Activated T-helper 1 cell treated with Interleukin-2 at 50 U/mL for 16 hours (primary cell): Measurements from ENCODE around the gene ELP2.
"Not testable (repeated sequence)": the region's sequence is repeated elsewhere in the genome, so short reads cannot be mapped to it uniquely, and the experiment has no call there.

ENCODE experiments used
- DNase-seq: peaks from one replicate; pipeline ENCODE4 v3.0.0-alpha.2; 2020; ENCODE audit warnings: low read depth

Gene ELP2

GRCh38 chr18:36188916-36189315 is 59.2 kb downstream of the ELP2 start:
- DNase-seq = no peak

GRCh38 chr18:36189486-36189885 is 59.8 kb downstream of the ELP2 start:
- no peak for DNase-seq

- no peak for DNase-seq
Measured at GRCh38 chr18:36191286-36191685, 61.6 kb downstream of the ELP2 start.

- DNase-seq = no peak
Measured at GRCh38 chr18:36191711-36192110, 62.0 kb downstream of the ELP2 start.

- DNase-seq = no peak
Measured at GRCh38 chr18:36194600-36195315, 65.1 kb downstream of the ELP2 start.

- DNase-seq = no peak
Measured at GRCh38 chr18:36195427-36196122, 65.9 kb downstream of the ELP2 start.

- no peak for DNase-seq
Measured at GRCh38 chr18:36196238-36196995, 66.7 kb downstream of the ELP2 start.

GRCh38 chr18:36197511-36198166 is 67.9 kb downstream of the ELP2 start:
- no peak for DNase-seq

- no peak for DNase-seq
Measured at GRCh38 chr18:36199691-36200295, 70.1 kb downstream of the ELP2 start.

- DNase-seq = no peak
Measured at GRCh38 chr18:36200354-36200771, 70.7 kb downstream of the ELP2 start.

- no peak for DNase-seq
Measured at GRCh38 chr18:36201765-36202164, 72.1 kb downstream of the ELP2 start.

- no peak for DNase-seq
Measured at GRCh38 chr18:36203360-36203895, 73.7 kb downstream of the ELP2 start.

- DNase-seq = no peak
Measured at GRCh38 chr18:36205166-36205565, 75.5 kb downstream of the ELP2 start.

- no peak for DNase-seq
Measured at GRCh38 chr18:36207303-36207702, 77.6 kb downstream of the ELP2 start.

- DNase-seq = not testable (repeated sequence)
Measured at GRCh38 chr18:36207969-36208368, 78.3 kb downstream of the ELP2 start.

GRCh38 chr18:36211612-36212065 is 81.9 kb downstream of the ELP2 start:
- DNase-seq = no peak

- no peak for DNase-seq
Measured at GRCh38 chr18:36212301-36213171, 82.8 kb downstream of the ELP2 start.

GRCh38 chr18:36214811-36215210 is 85.1 kb downstream of the ELP2 start:
- no peak for DNase-seq

GRCh38 chr18:36215577-36215976 is 85.9 kb downstream of the ELP2 start:
- no peak for DNase-seq

- no peak for DNase-seq
Measured at GRCh38 chr18:36217348-36217747, 87.6 kb downstream of the ELP2 start.

- DNase-seq = no peak
Measured at GRCh38 chr18:36229188-36229587, 99.5 kb downstream of the ELP2 start.
